ENCODE results near the gene TBX10.
"Not testable (repeated sequence)": the region's sequence is repeated elsewhere in the genome, so short reads cannot be mapped to it uniquely, and the experiment has no call there.

The TBX10 gene

GRCh38 chr11:67630228-67630942 is 9.2 kb downstream of the TBX10 start:
- peak; percentile 97 for DNase-seq

GRCh38 chr11:67629386-67630227 is 10.0 kb downstream of the TBX10 start, which contains the start of gene NUDT8:
TSS of gene NUDT8 (minus strand) at chr11:67629937. CDS start at chr11:67629911, 26 bp downstream.
- peak; percentile 74 for DNase-seq

GRCh38 chr11:67628710-67629385 is 10.7 kb downstream of the TBX10 start:
- no peak for DNase-seq

- no peak for DNase-seq
These were observed 11.5 kb downstream of the TBX10 start for GRCh38 chr11:67627812-67628624.

GRCh38 chr11:67627441-67627811 is 12.1 kb downstream of the TBX10 start:
- DNase-seq = no peak

- DNase-seq = no peak
These were observed 12.6 kb downstream of the TBX10 start for GRCh38 chr11:67626970-67627369.

- not testable (repeated sequence) for DNase-seq
These were observed 13.3 kb downstream of the TBX10 start for GRCh38 chr11:67626131-67626833.

GRCh38 chr11:67623795-67624194 is 15.8 kb downstream of the TBX10 start:
- DNase-seq = not testable (repeated sequence)

- DNase-seq = not testable (repeated sequence)
These were observed 16.7 kb downstream of the TBX10 start for GRCh38 chr11:67622905-67623304.

- not testable (repeated sequence) for DNase-seq
These were observed 17.6 kb downstream of the TBX10 start for GRCh38 chr11:67621928-67622327.

- not testable (repeated sequence) for DNase-seq
These were observed 18.9 kb downstream of the TBX10 start for GRCh38 chr11:67620621-67621020.

- not testable (repeated sequence) for DNase-seq
These were observed 19.6 kb downstream of the TBX10 start for GRCh38 chr11:67619683-67620618.

GRCh38 chr11:67618901-67619659 is 20.5 kb downstream of the TBX10 start:
- DNase-seq = not testable (repeated sequence)

- no peak for DNase-seq
These were observed 22.2 kb downstream of the TBX10 start for GRCh38 chr11:67617243-67617953.

- DNase-seq = no peak
These were observed 22.9 kb downstream of the TBX10 start for GRCh38 chr11:67616431-67617242.

GRCh38 chr11:67615728-67616430 is 23.7 kb downstream of the TBX10 start:
- no peak for DNase-seq

Data from NCI-H1436 (cell line).